Measurements from ENCODE around the gene QSOX1. TPM values are rescaled to one million over a fixed set of nuclear protein-coding genes. Genes with fewer than 3 reads are reported as not detected.
A peak's percentile ranks its signal among the peaks of the same experiment; 100 is the strongest.

QSOX1 gene
- total RNA-seq, 1 donor, result 81.9 TPM

GRCh38 chr1:180150982-180151381, 3.7 kb upstream of the QSOX1 start:
- DNase-seq (ENCODE audit: low read depth in 2 of 3, low spot score in 2 of 3), result no peak

GRCh38 chr1:180151508-180151907, 3.2 kb upstream of the QSOX1 start:
- no peak for DNase-seq (ENCODE audit: low read depth in 2 of 3, low spot score in 2 of 3)

GRCh38 chr1:180152588-180152987, 2.1 kb upstream of the QSOX1 start:
- DNase-seq (ENCODE audit: low read depth in 2 of 3, low spot score in 2 of 3), result no peak

GRCh38 chr1:180153032-180153431, 1.6 kb upstream of the QSOX1 start:
- DNase-seq (ENCODE audit: low read depth in 2 of 3, low spot score in 2 of 3), result no peak

- DNase-seq (ENCODE audit: low read depth in 2 of 3, low spot score in 2 of 3), result no peak
These were observed 705 bp upstream of the QSOX1 start for GRCh38 chr1:180154003-180154324.

- peak in 1 of 3 donors; percentile 7 for DNase-seq (ENCODE audit: low read depth in 2 of 3, low spot score in 2 of 3)
These were observed 563 bp downstream of the QSOX1 start for GRCh38 chr1:180155182-180155682.

GRCh38 chr1:180156201-180156600, 1.5 kb downstream of the QSOX1 start:
- DNase-seq (ENCODE audit: low read depth in 2 of 3, low spot score in 2 of 3), result peak in 1 of 3 donors; percentile 31

GRCh38 chr1:180156631-180157091, 2.0 kb downstream of the QSOX1 start:
- no peak for DNase-seq (ENCODE audit: low read depth in 2 of 3, low spot score in 2 of 3)

- DNase-seq (ENCODE audit: low read depth in 2 of 3, low spot score in 2 of 3), result no peak
These were observed 2.4 kb downstream of the QSOX1 start for GRCh38 chr1:180157108-180157507.

- no peak for DNase-seq (ENCODE audit: low read depth in 2 of 3, low spot score in 2 of 3)
These were observed 2.9 kb downstream of the QSOX1 start for GRCh38 chr1:180157576-180158057.

- no peak for DNase-seq (ENCODE audit: low read depth in 2 of 3, low spot score in 2 of 3)
These were observed 3.8 kb downstream of the QSOX1 start for GRCh38 chr1:180158149-180159147.

GRCh38 chr1:180160357-180160756, 5.7 kb downstream of the QSOX1 start:
- no peak for DNase-seq (ENCODE audit: low read depth in 2 of 3, low spot score in 2 of 3)

- peak in 1 of 3 donors; percentile 26 for DNase-seq (ENCODE audit: low read depth in 2 of 3, low spot score in 2 of 3)
These were observed 8.4 kb downstream of the QSOX1 start for GRCh38 chr1:180163041-180163440.

- no peak for DNase-seq (ENCODE audit: low read depth in 2 of 3, low spot score in 2 of 3)
These were observed 10.4 kb downstream of the QSOX1 start for GRCh38 chr1:180165096-180165495.

- DNase-seq (ENCODE audit: low read depth in 2 of 3, low spot score in 2 of 3), result no peak
These were observed 11.1 kb downstream of the QSOX1 start for GRCh38 chr1:180165509-180166435.

GRCh38 chr1:180166436-180166800, 11.7 kb downstream of the QSOX1 start:
- no peak for DNase-seq (ENCODE audit: low read depth in 2 of 3, low spot score in 2 of 3)

- no peak for DNase-seq (ENCODE audit: low read depth in 2 of 3, low spot score in 2 of 3)
These were observed 12.5 kb downstream of the QSOX1 start for GRCh38 chr1:180167021-180167701.

GRCh38 chr1:180167721-180168467, 13.2 kb downstream of the QSOX1 start:
- DNase-seq (ENCODE audit: low read depth in 2 of 3, low spot score in 2 of 3), result no peak

GRCh38 chr1:180168786-180169639, 14.3 kb downstream of the QSOX1 start:
- DNase-seq (ENCODE audit: low read depth in 2 of 3, low spot score in 2 of 3), result peak in 1 of 3 donors; percentile 59
